MV-4-11 (cell line): ENCODE results near the gene PML.
"Not testable (repeated sequence)": the region's sequence is repeated elsewhere in the genome, so short reads cannot be mapped to it uniquely, and the experiment has no call there.

Source experiments
- DNase-seq: peaks from one replicate; lab custom pipeline; 2025; lab: John Stamatoyannopoulos, UW

The PML gene

GRCh38 chr15:74040109-74040850 lies 45.8 kb downstream of the PML start:
- DNase-seq: no peak

- no peak for DNase-seq
These were observed 46.8 kb downstream of the PML start for GRCh38 chr15:74041311-74041756.

GRCh38 chr15:74041777-74042435 lies 47.4 kb downstream of the PML start:
- DNase-seq: no peak

- no peak for DNase-seq
These were observed 48.3 kb downstream of the PML start for GRCh38 chr15:74042603-74043424.

GRCh38 chr15:74043425-74044266 lies 49.1 kb downstream of the PML start:
- DNase-seq: no peak

- DNase-seq: no peak
These were observed 50.0 kb downstream of the PML start for GRCh38 chr15:74044267-74045110.

- DNase-seq: no peak
These were observed 50.7 kb downstream of the PML start for GRCh38 chr15:74045184-74045583.

GRCh38 chr15:74045636-74046274 lies 51.2 kb downstream of the PML start:
- no peak for DNase-seq

GRCh38 chr15:74046275-74046674 lies 51.8 kb downstream of the PML start:
- DNase-seq: no peak

- DNase-seq: no peak
These were observed 55.6 kb downstream of the PML start for GRCh38 chr15:74050127-74050526.

- no peak for DNase-seq
These were observed 56.2 kb downstream of the PML start for GRCh38 chr15:74050556-74051234.

- not testable (repeated sequence) for DNase-seq
These were observed 58.0 kb downstream of the PML start for GRCh38 chr15:74052271-74053260.

- DNase-seq: no peak
These were observed 59.0 kb downstream of the PML start for GRCh38 chr15:74053517-74053916.

GRCh38 chr15:74053941-74054529 lies 59.5 kb downstream of the PML start:
- DNase-seq: peak; percentile 32

GRCh38 chr15:74055804-74056203 lies 61.3 kb downstream of the PML start:
- DNase-seq: no peak

- DNase-seq: not testable (repeated sequence)
These were observed 61.8 kb downstream of the PML start for GRCh38 chr15:74056330-74056729.

GRCh38 chr15:74059050-74059833 lies 64.7 kb downstream of the PML start:
- not testable (repeated sequence) for DNase-seq
